GM23338 (cell line): Measurements from ENCODE around the gene SH3BGR. TPM values are rescaled to one million over a fixed set of nuclear protein-coding genes. Genes with fewer than 3 reads are reported as not detected.

ENCODE experiments used
- ATAC-seq: fragments of 200-7000 bp; cut with Tn5 transposase; 3 replicates; pipeline ENCODE4 v1.9.1; 2020
- DNase-seq: peaks from one replicate; pipeline ENCODE4 v3.0.0-alpha.2; 2015; ENCODE audit warnings: low spot score
- H2AFZ ChIP-seq: fragments of 200-600 bp; sonication (generic); 2 replicates; pipeline ENCODE4 v1.8.0; 2016; ENCODE audit warnings: antibody characterized with exemption, mild to moderate bottlenecking, moderate library complexity
- H3F3A ChIP-seq: fragments of 200-600 bp; sonication (generic); replicated peaks from 2 replicates; pipeline ENCODE4 v1.8.0; 2017; ENCODE audit warnings: antibody characterized with exemption, mixed run types, low read depth
- H3K27ac ChIP-seq: fragments of 200-600 bp; sonication (generic); 2 replicates; pipeline ENCODE4 v1.6.1; 2016; ENCODE audit warnings: low read depth
- H3K27me3 ChIP-seq: fragments of 200-600 bp; sonication (generic); 2 replicates; pipeline ENCODE4 v1.8.0; 2016; ENCODE audit warnings: mild to moderate bottlenecking, mixed run types, moderate library complexity; ENCODE audit not compliant: insufficient read depth
- H3K36me3 ChIP-seq: fragments of 200-600 bp; sonication (generic); 2 replicates; pipeline ENCODE4 v1.8.0; 2016; ENCODE audit warnings: mild to moderate bottlenecking; ENCODE audit not compliant: insufficient read depth
- H3K4me1 ChIP-seq: fragments of 200-600 bp; sonication (generic); 2 replicates; pipeline ENCODE4 v1.8.0; 2016; ENCODE audit warnings: mild to moderate bottlenecking, moderate library complexity; ENCODE audit not compliant: insufficient read depth
- H3K4me2 ChIP-seq: fragments of 200-600 bp; sonication (generic); 2 replicates; pipeline ENCODE4 v1.7.1; 2017; ENCODE audit warnings: mixed run types
- H3K4me3 ChIP-seq: fragments of 200-600 bp; sonication (generic); 2 replicates; pipeline ENCODE4 v1.6.1; 2016; ENCODE audit warnings: mixed run types
- H3K79me2 ChIP-seq: fragments of 200-600 bp; sonication (generic); replicated peaks from 2 replicates; pipeline ENCODE4 v1.8.0; 2017; ENCODE audit warnings: mild to moderate bottlenecking; ENCODE audit not compliant: insufficient read depth
- H3K9me2 ChIP-seq: fragments of 200-600 bp; sonication (generic); 2 replicates; pipeline ENCODE4 v1.8.0; 2017; ENCODE audit not compliant: insufficient read depth
- H4K20me1 ChIP-seq: fragments of 200-600 bp; sonication (generic); replicated peaks from 2 replicates; pipeline ENCODE4 v1.8.0; 2017; ENCODE audit warnings: mild to moderate bottlenecking; ENCODE audit not compliant: insufficient read depth
- H3K27ac Mint-ChIP-seq: 2 replicates; pipeline ENCODE4 v1.8.0; 2020; ENCODE audit warnings: inconsistent platforms, mild to moderate bottlenecking, moderate library complexity, mixed read lengths
- H3K27me3 Mint-ChIP-seq: 3 replicates; pipeline ENCODE4 v1.8.0; 2022; ENCODE audit warnings: low read depth, mild to moderate bottlenecking, moderate library complexity, mixed read lengths, inconsistent platforms; ENCODE audit not compliant: insufficient read depth, poor library complexity
- H3K36me3 Mint-ChIP-seq: 3 replicates; pipeline ENCODE4 v1.8.0; 2021; ENCODE audit warnings: low read depth, mild to moderate bottlenecking, inconsistent platforms, moderate library complexity, mixed read lengths
- H3K4me1 Mint-ChIP-seq: 3 replicates; pipeline ENCODE4 v1.8.0; 2020; ENCODE audit warnings: mild to moderate bottlenecking, inconsistent platforms, mixed read lengths
- H3K4me3 Mint-ChIP-seq: 3 replicates; pipeline ENCODE4 v1.8.0; 2021; ENCODE audit warnings: moderate library complexity, mild to moderate bottlenecking, inconsistent platforms, mixed read lengths
- H3K9me3 Mint-ChIP-seq: 3 replicates; pipeline ENCODE4 v1.8.0; 2020; ENCODE audit warnings: moderate library complexity, mild to moderate bottlenecking, inconsistent platforms, mixed read lengths
- CREB1 ChIP-seq: fragments of 250-450 bp; sonication (Bioruptor Pico); IDR thresholded peaks from 2 replicates; pipeline ENCODE4 v1.5.0; 2020; ENCODE audit warnings: low read depth, mild to moderate bottlenecking, moderate library complexity
- CTCF ChIP-seq, 2 experiments: fragments of 200-600 bp in 1 of 2; sonication (generic) in 1 of 2; conservative IDR thresholded peaks; 2 replicates each; pipeline versions ENCODE4 v1.5.1 to v1.6.1; 2016 to 2017; ENCODE audit warnings: antibody characterized with exemption in 2 of 2, low read depth in 2 of 2, mild to moderate bottlenecking in 2 of 2, moderate library complexity in 1 of 2
- ETS1 ChIP-seq: IDR thresholded peaks from 2 replicates; pipeline ENCODE4 v1.6.1; 2016; ENCODE audit warnings: antibody characterized with exemption
- EZH2 ChIP-seq: fragments of 200-600 bp; sonication (generic); IDR thresholded peaks from one replicate; pipeline ENCODE4 v1.8.0; 2017; ENCODE audit warnings: antibody characterized with exemption, mild to moderate bottlenecking, low read depth; ENCODE audit not compliant: unreplicated experiment
- EZH2phosphoT487 ChIP-seq: fragments of 200-600 bp; sonication (generic); IDR thresholded peaks from one replicate; pipeline ENCODE4 v1.8.1; 2018; ENCODE audit warnings: antibody characterized with exemption; ENCODE audit not compliant: unreplicated experiment
- JUNB ChIP-seq: IDR thresholded peaks from one replicate; pipeline ENCODE4 v1.6.1; 2016; ENCODE audit warnings: antibody characterized with exemption; ENCODE audit not compliant: unreplicated experiment
- NANOG ChIP-seq: IDR thresholded peaks from 2 replicates; pipeline ENCODE4 v1.6.1; 2016; ENCODE audit warnings: antibody characterized with exemption, borderline replicate concordance
- POLR2AphosphoS5 ChIP-seq: IDR thresholded peaks from 2 replicates; pipeline ENCODE4 v1.6.1; 2016; ENCODE audit warnings: antibody characterized with exemption, low read depth
- REST ChIP-seq: IDR thresholded peaks from one replicate; pipeline ENCODE4 v1.6.1; 2018; ENCODE audit warnings: antibody characterized with exemption; ENCODE audit not compliant: unreplicated experiment
- STAT1 ChIP-seq: IDR thresholded peaks from one replicate; pipeline ENCODE4 v1.6.1; 2016; ENCODE audit warnings: antibody characterized with exemption; ENCODE audit not compliant: unreplicated experiment
- ZNF114 ChIP-seq: fragments of 250-450 bp; sonication (Bioruptor Pico); IDR thresholded peaks from 2 replicates; pipeline ENCODE4 v1.5.0; 2020; ENCODE audit warnings: mild to moderate bottlenecking, moderate library complexity
- ZNF331 ChIP-seq: fragments of 250-450 bp; sonication (Bioruptor Pico); IDR thresholded peaks from 2 replicates; pipeline ENCODE4 v1.5.0; 2020; ENCODE audit warnings: low read depth, mild to moderate bottlenecking, moderate library complexity
- ZNF462 ChIP-seq: fragments of 250-450 bp; sonication (Bioruptor Pico); IDR thresholded peaks from 2 replicates; pipeline ENCODE4 v1.5.0; 2020; ENCODE audit warnings: mild to moderate bottlenecking, moderate library complexity
- polyA plus RNA-seq: library from polyadenylated mRNA; unstranded; fragments of >200 nt; fragmentation: Nextera tagmentation; extraction: Ambion mirVana; gene quantifications from 2 replicates; pipeline ENCODE4 v1.2.1, GENCODE V29; 2016
- total RNA-seq: library from RNA; depleted of rRNA; stranded (reverse); fragments of >200 nt; shearing (Covaris generic); gene quantifications from 2 replicates; pipeline ENCODE4 v1.2.3, GENCODE V29; 2014

SH3BGR gene
- total and polyA plus RNA-seq, 2 experiments from 2014 or later = 5.9 to 18.9 TPM

- Mint-ChIP-seq H3K36me3 (peaks cover 2% of the 10 kb centered on the region; the same call in 1 of the 3 replicates), H3K27me3 (peaks cover 2% of the 10 kb centered on the region), H3K27ac (no peak overlapping the region), H3K4me1 (no peaks in the 10 kb centered on the region), H3K9me3 (no peaks in the 10 kb centered on the region; the same call in 2 of the 3 replicates), H3K4me3 (no peak overlapping the region)
- H3F3A ChIP-seq = no peaks in the 10 kb centered on the region
- no peak overlapping the region for H2AFZ ChIP-seq
- no peaks in the 10 kb centered on the region for H3K27me3 ChIP-seq
- H3K27ac ChIP-seq = no peak overlapping the region
- no peak for TF ChIP-seq NANOG
- no peak for TF ChIP-seq ETS1
- no peak for TF ChIP-seq REST
- TF ChIP-seq EZH2 = no peak
- TF ChIP-seq STAT1 = no peak
- no peak for TF ChIP-seq CREB1
- TF ChIP-seq ZNF462 (CRISPR knock-in tag) = no peak
- no peak for TF ChIP-seq JUNB
- TF ChIP-seq EZH2phosphoT487 = no peak
- no peak for TF ChIP-seq CTCF (conservative IDR thresholded peaks at IDR 0.05; ENCODE audit: low read depth in 2 of 2)
- TF ChIP-seq ZNF114 (CRISPR knock-in tag) = no peak
- no peak for TF ChIP-seq POLR2AphosphoS5
- TF ChIP-seq ZNF331 (CRISPR knock-in tag) = no peak
- H3K36me3 ChIP-seq = no peaks in the 10 kb centered on the region
- no peaks in the 10 kb centered on the region for H4K20me1 ChIP-seq
- H3K4me1 ChIP-seq = no peaks in the 10 kb centered on the region
- H3K9me2 ChIP-seq = peaks cover 13% of the 10 kb centered on the region
- H3K4me3 ChIP-seq = no peak overlapping the region
- no peak overlapping the region for H3K4me2 ChIP-seq
- ATAC-seq = no peak
- no peak for DNase-seq
- H3K79me2 ChIP-seq = no peaks in the 10 kb centered on the region
Measured at GRCh38 chr21:39502631-39503030, 50.9 kb downstream of the SH3BGR start.
